GM12892 (cell line): Measurements from ENCODE around the gene TBX1.
"Not testable (repeated sequence)": the region's sequence is repeated elsewhere in the genome, so short reads cannot be mapped to it uniquely, and the experiment has no call there.

Experiments used
- DNase-seq: peaks from one replicate; pipeline ENCODE4 v3.0.0; 2011; ENCODE audit not compliant: insufficient read length
- FAIRE-seq: peaks from 2 replicates; lab custom pipeline; 2011; peaks lifted over from hg19 to GRCh38; lab: Jason Lieb, UNC
- POLR2A ChIP-seq: IDR thresholded peaks from 2 replicates; pipeline ENCODE4 v1.6.1; 2011; ENCODE audit warnings: low read depth, low read length, control low read depth
- POLR2AphosphoS5 ChIP-seq: IDR thresholded peaks from 2 replicates; pipeline ENCODE4 v1.6.1; 2011; ENCODE audit warnings: low read depth, low read length, control low read depth
- TAF1 ChIP-seq: IDR thresholded peaks from 2 replicates; pipeline ENCODE4 v1.6.1; 2011; ENCODE audit warnings: low read depth, mild to moderate bottlenecking, control low read depth, low read length, borderline replicate concordance

TBX1 gene

GRCh38 chr22:19789828-19790227 is 29.2 kb downstream of the TBX1 start:
- FAIRE-seq (no peak), DNase-seq (no peak)
- TF ChIP-seq POLR2A (no peak), POLR2AphosphoS5 (no peak), TAF1 (no peak)

GRCh38 chr22:19791243-19791642 is 30.7 kb downstream of the TBX1 start:
- TF ChIP-seq POLR2A (no peak), TAF1 (no peak), POLR2AphosphoS5 (no peak)
- FAIRE-seq, result no peak
- DNase-seq, result no peak

- TF ChIP-seq TAF1 (no peak), POLR2AphosphoS5 (no peak), POLR2A (no peak)
- DNase-seq, result no peak
These were observed 31.3 kb downstream of the TBX1 start for GRCh38 chr22:19791894-19792293.

GRCh38 chr22:19792383-19792896 is 31.9 kb downstream of the TBX1 start:
- FAIRE-seq, DNase-seq: not testable (repeated sequence)

More at GRCh38 chr22:19791894-19792293, 31.3 kb downstream of the TBX1 start:
- FAIRE-seq, result no peak

- DNase-seq, result no peak
- FAIRE-seq, result no peak
- TF ChIP-seq TAF1 (no peak), POLR2A (no peak), POLR2AphosphoS5 (no peak)
These were observed 32.6 kb downstream of the TBX1 start for GRCh38 chr22:19793161-19793560.

GRCh38 chr22:19793661-19794310 is 33.2 kb downstream of the TBX1 start:
- TF ChIP-seq TAF1 (no peak), POLR2AphosphoS5 (no peak), POLR2A (no peak)
- no peak for DNase-seq
- FAIRE-seq, result no peak

GRCh38 chr22:19795617-19796008 is 35.0 kb downstream of the TBX1 start:
- TF ChIP-seq POLR2AphosphoS5 (no peak), TAF1 (no peak), POLR2A (no peak)
- DNase-seq, result no peak
- FAIRE-seq, result no peak

- no peak for TF ChIP-seq TAF1
- no peak for TF ChIP-seq POLR2A
- no peak for TF ChIP-seq POLR2AphosphoS5
- DNase-seq (no peak), FAIRE-seq (no peak)
These were observed 35.6 kb downstream of the TBX1 start for GRCh38 chr22:19796160-19796559.

- TF ChIP-seq POLR2A (no peak), TAF1 (no peak)
- DNase-seq (no peak), FAIRE-seq (no peak)
These were observed 36.8 kb downstream of the TBX1 start for GRCh38 chr22:19797086-19798002.

GRCh38 chr22:19798003-19798665 is 37.6 kb downstream of the TBX1 start:
- DNase-seq (no peak), FAIRE-seq (no peak)
- no peak for TF ChIP-seq POLR2AphosphoS5
- no peak for TF ChIP-seq POLR2A
- TF ChIP-seq TAF1, result no peak

GRCh38 chr22:19798891-19799293 is 38.3 kb downstream of the TBX1 start:
- TF ChIP-seq POLR2A (no peak), TAF1 (no peak), POLR2AphosphoS5 (no peak)
- DNase-seq (no peak), FAIRE-seq (no peak)
